Measurements from ENCODE around the gene RBMS1.

Gene RBMS1

DNA sequence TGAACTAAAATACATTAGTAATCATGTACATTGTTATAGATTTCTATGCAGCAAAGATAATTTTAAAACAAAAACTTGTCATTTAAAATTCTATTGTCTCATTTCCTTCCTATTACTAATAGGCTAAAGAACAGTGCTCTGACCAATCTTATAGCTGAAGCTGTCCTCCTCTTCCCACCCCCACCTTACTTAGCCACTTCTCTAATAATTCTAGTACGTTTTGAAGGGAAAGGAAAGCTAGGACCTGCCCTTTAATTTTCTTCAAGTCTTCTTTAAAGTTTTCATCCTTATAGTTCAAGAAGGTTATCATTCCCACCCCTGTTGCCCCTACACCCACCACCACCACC, 121.6 kb downstream of the RBMS1 start:
- TF ChIP-seq EZH2phosphoT487 (IDR thresholded peaks at IDR 0.05; ENCODE audit: low read length) (no peak), EZH2 (optimal IDR thresholded peaks at IDR 0.05; ENCODE audit: low read depth, low read length) (no peak), CTCF (IDR thresholded peaks at IDR 0.05; ENCODE audit: low read length) (no peak)
- H3K27ac ChIP-seq (ENCODE audit: low read length), result no peak overlapping the region

GRCh38 chr2:160371251-160372009, 122.2 kb downstream of the RBMS1 start:
- H3F3A ChIP-seq (ENCODE audit: insufficient read depth, low read length), result peaks cover 9% of the 10 kb centered on the region
- no peak overlapping the region for H2AFZ ChIP-seq (ENCODE audit: low read length)
- no peak for DNase-seq
- H3K4me3 ChIP-seq (ENCODE audit: low read length), result no peak overlapping the region
- no peaks in the 10 kb centered on the region for H3K36me3 ChIP-seq (replicated peaks; ENCODE audit: insufficient read depth, low read length)
- H4K20me1 ChIP-seq (ENCODE audit: insufficient read depth, low read length), result no peaks in the 10 kb centered on the region
- no peaks in the 10 kb centered on the region for H3K9me2 ChIP-seq (replicated peaks; ENCODE audit: insufficient read depth, low read length)
- no peak overlapping the region for H3K9ac ChIP-seq (ENCODE audit: low read length)
- no peaks in the 10 kb centered on the region for H3K9me3 ChIP-seq (replicated peaks; ENCODE audit: insufficient read depth, low read length)
- no peaks in the 10 kb centered on the region for H3K27me3 ChIP-seq (replicated peaks; ENCODE audit: insufficient read depth, low read length)
- H3K4me1 ChIP-seq (ENCODE audit: low read length), result peaks cover 54% of the 10 kb centered on the region
- peaks cover 54% of the 10 kb centered on the region for H3K79me2 ChIP-seq (ENCODE audit: low read length)
- TF ChIP-seq CTCF (IDR thresholded peaks at IDR 0.05; ENCODE audit: low read length) (no peak), EZH2phosphoT487 (IDR thresholded peaks at IDR 0.05; ENCODE audit: low read length) (no peak), EZH2 (optimal IDR thresholded peaks at IDR 0.05; ENCODE audit: low read depth, low read length) (no peak)
- no peak overlapping the region for H3K27ac ChIP-seq (ENCODE audit: low read length)
- H3K4me2 ChIP-seq (ENCODE audit: low read depth, low read length), result no peak overlapping the region

More for the DNA sequence above, 121.6 kb downstream of the RBMS1 start:
- Histone ChIP-seq H3F3A (ENCODE audit: insufficient read depth, low read length) (peaks cover 6% of the 10 kb centered on the region; the same call in 1 of the 2 replicates), H3K4me3 (ENCODE audit: low read length) (no peak overlapping the region), H3K9me2 (replicated peaks; ENCODE audit: insufficient read depth, low read length) (no peaks in the 10 kb centered on the region), H2AFZ (ENCODE audit: low read length) (no peak overlapping the region), H3K9ac (ENCODE audit: low read length) (no peak overlapping the region), H3K9me3 (replicated peaks; ENCODE audit: insufficient read depth, low read length) (no peaks in the 10 kb centered on the region), H4K20me1 (ENCODE audit: insufficient read depth, low read length) (no peaks in the 10 kb centered on the region), H3K36me3 (replicated peaks; ENCODE audit: insufficient read depth, low read length) (no peaks in the 10 kb centered on the region), H3K79me2 (ENCODE audit: low read length) (peaks cover 51% of the 10 kb centered on the region), H3K27me3 (replicated peaks; ENCODE audit: insufficient read depth, low read length) (no peaks in the 10 kb centered on the region), H3K4me1 (ENCODE audit: low read length) (peaks cover 49% of the 10 kb centered on the region), H3K4me2 (ENCODE audit: low read depth, low read length) (no peak overlapping the region)
- no peak for DNase-seq

GRCh38 chr2:160368988-160369930, 124.3 kb downstream of the RBMS1 start:
- Histone ChIP-seq H3K27ac (ENCODE audit: low read length) (no peak overlapping the region), H3K4me1 (ENCODE audit: low read length) (peaks cover 52% of the 10 kb centered on the region), H3K79me2 (ENCODE audit: low read length) (peaks cover 46% of the 10 kb centered on the region), H3F3A (ENCODE audit: insufficient read depth, low read length) (peaks cover 19% of the 10 kb centered on the region), H3K4me2 (ENCODE audit: low read depth, low read length) (no peak overlapping the region), H4K20me1 (ENCODE audit: insufficient read depth, low read length) (no peaks in the 10 kb centered on the region), H3K9me2 (replicated peaks; ENCODE audit: insufficient read depth, low read length) (no peaks in the 10 kb centered on the region), H3K9me3 (replicated peaks; ENCODE audit: insufficient read depth, low read length) (no peaks in the 10 kb centered on the region), H3K9ac (ENCODE audit: low read length) (no peak overlapping the region), H3K36me3 (replicated peaks; ENCODE audit: insufficient read depth, low read length) (no peaks in the 10 kb centered on the region), H3K27me3 (replicated peaks; ENCODE audit: insufficient read depth, low read length) (no peaks in the 10 kb centered on the region), H3K4me3 (ENCODE audit: low read length) (no peak overlapping the region), H2AFZ (ENCODE audit: low read length) (no peak overlapping the region)
- DNase-seq, result peak; percentile 34
- no peak for TF ChIP-seq CTCF (IDR thresholded peaks at IDR 0.05; ENCODE audit: low read length)
- no peak for TF ChIP-seq EZH2phosphoT487 (IDR thresholded peaks at IDR 0.05; ENCODE audit: low read length)
- TF ChIP-seq EZH2 (optimal IDR thresholded peaks at IDR 0.05; ENCODE audit: low read depth, low read length), result no peak

Data from MM.1S (cell line).